VCaP (cell line): Measurements from ENCODE around the gene ODC1.

ENCODE experiments used
- H3K27ac ChIP-seq: fragments of 450-650 bp; 2 replicates; pipeline ENCODE4 v1.5.1; 2017
- TF ChIP-seq, protein P1 (sequence below): fragments of 450-650 bp; conservative IDR thresholded peaks from 2 replicates; pipeline ENCODE4 v1.5.1; 2017; ENCODE audit warnings: mild to moderate bottlenecking, moderate library complexity

Gene ODC1

DNA sequence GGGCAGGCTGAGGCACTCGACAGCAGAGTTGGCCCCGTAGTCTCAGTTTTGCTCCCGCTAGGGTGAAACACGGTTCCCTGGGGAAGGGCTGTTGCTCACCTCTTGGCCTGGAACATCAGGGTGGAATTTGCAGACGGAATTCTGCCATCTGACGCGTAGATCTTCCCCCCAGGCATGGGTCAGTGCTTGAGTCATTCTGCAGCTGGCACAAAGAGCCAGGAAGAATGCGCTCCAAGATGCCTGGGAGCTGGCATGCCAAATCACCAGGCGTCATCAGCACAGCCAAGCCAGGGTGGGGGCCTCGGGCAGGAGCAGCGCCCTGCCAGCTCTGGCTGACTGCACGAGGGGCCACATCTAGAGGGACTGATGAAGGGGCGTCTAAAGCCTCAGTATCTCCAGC is 42.7 kb downstream of the ODC1 start:
- TF ChIP-seq, protein P1, sequence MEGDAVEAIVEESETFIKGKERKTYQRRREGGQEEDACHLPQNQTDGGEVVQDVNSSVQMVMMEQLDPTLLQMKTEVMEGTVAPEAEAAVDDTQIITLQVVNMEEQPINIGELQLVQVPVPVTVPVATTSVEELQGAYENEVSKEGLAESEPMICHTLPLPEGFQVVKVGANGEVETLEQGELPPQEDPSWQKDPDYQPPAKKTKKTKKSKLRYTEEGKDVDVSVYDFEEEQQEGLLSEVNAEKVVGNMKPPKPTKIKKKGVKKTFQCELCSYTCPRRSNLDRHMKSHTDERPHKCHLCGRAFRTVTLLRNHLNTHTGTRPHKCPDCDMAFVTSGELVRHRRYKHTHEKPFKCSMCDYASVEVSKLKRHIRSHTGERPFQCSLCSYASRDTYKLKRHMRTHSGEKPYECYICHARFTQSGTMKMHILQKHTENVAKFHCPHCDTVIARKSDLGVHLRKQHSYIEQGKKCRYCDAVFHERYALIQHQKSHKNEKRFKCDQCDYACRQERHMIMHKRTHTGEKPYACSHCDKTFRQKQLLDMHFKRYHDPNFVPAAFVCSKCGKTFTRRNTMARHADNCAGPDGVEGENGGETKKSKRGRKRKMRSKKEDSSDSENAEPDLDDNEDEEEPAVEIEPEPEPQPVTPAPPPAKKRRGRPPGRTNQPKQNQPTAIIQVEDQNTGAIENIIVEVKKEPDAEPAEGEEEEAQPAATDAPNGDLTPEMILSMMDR, result no peak
- H3K27ac ChIP-seq, result no peak overlapping the region

DNA sequence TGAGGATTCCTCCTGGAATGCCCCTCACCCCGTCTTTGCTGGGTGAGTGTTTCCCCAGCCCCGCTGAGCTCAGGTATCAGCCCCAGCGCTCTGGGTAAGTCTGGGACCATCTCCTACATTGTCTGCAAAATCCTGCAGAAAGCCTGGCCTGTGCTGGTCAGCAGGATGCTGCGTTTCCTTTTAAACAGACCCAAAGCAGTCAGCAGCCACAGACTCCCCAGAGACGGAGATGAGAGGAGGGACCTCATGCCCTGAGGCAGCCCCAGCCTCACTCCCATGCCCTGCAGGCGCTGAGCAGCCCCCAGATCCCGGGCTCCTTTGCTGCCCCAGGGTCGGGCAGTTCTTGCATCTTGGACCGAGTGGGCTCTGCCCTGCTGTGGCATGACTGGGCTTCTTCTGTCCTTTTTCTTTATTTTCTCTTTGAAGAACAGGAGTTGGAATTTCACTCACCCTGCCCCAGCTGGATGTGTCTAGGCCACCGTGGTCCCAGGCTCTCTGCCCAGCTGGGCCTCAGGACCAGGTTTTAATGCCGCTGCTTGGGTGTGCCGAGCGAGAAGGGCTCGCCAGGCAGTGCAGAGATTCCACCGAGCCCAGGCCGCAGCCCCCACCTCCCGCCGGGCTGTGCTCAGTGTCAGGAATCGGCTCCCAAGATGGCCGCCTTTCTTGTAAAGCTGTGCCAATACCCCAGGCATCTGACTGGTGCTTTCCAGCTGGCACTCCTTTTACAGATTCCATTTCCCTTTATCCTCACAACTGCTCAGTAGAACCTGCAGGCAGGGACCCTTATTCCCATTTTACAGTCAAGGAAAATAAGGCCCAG is 43.6 kb downstream of the ODC1 start:
- no peak overlapping the region for H3K27ac ChIP-seq
- TF ChIP-seq, protein P1, result no peak

DNA sequence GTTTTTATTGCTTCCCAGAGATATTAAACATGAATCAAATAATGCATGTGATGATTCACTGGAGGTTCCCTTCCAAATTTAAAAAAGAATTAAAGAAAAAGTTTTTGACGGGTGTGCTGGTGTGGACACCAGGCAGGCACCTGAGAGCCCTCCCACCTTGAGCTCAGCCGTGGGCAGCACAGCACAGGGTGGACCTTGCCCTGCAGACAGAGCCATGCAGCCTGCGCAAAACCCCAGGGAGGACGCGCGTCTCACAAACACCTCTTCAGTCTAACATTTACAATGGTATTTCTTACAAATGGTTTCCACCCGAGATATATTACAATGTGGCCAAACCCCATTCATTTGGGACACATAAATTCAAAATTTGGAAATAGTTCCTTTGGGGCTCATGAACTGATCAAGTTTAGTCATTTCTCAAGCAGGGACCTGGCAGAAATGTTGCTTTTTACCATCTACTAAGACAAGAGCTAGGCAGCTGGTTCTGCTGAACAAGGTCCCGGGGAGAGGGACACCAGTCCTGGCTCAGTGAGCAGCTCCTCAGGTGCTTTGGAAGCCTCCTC is 45.4 kb downstream of the ODC1 start:
- H3K27ac ChIP-seq, result no peak overlapping the region
- TF ChIP-seq, protein P1, result no peak

DNA sequence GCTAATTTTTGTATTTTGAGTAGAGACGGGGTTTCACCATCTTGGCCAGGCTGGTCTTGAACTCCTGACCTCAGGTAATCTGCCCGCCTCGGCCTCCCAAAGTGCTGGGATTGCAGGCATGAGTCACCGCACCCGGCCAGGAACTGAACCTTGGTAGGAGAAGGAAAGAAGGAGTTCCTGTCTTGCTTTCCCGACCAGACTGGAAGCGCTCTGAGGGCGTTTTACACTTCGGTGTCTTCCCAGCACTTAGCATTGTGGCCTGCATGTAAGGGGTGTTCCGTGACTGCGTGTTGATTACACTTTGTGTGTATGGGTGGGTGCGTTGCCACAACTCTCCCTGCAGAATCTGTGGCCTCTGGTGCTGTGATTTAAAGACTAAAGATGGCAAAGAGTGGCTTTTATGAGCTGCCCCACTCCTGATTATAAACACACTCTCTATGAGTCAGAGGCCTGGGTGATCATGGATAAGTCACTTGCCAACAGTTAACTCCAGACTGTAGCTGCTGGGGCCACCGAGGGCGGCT is 46.0 kb downstream of the ODC1 start:
- TF ChIP-seq, protein P1, result no peak
- H3K27ac ChIP-seq, result no peak overlapping the region

DNA sequence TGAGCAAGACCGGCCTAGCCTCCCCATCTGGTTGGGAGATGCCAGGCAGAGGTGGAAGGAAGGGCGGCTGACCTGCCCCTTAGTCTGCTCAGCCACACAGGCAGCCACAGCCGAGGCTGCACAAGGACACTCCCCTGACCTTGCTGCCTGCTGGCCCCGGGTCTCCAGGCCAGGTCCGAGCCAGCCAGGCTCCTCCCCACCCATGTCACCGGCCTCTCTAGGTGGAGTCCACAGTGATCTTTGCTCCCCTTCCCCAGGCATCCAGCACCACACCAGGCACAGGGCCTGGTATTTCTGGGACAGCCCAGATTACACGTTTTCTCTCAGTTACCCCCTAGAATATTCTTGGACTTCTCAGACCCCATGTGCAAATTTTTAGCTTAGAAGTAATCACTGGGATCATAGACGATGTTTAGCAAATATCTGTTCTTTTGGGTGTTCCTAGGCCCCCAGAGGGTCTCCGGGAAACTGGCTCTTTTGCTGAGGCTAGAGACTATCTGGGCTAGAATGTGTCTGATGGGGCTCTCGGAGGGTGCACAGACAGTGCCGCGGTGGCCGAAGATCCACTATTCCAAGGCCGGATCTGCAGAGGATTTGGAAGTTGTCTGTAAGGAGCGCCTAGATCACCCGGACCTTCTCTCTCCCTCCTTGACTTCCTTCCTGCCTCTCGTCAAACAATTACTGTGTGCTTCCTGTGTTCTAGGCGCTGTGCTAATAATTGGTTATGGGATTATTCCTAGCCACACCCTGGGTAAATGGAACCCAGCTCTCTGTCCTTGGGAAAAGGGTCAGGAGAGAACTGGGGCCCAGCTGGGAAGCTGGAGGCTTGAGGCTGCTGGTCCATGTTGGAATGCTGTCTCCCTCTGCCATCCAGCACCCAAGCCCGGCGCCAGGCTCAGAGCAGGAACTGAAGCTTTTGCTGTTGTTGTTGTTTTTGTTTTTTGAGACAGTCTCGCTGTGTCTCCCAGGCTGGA is 46.9 kb downstream of the ODC1 start:
- H3K27ac ChIP-seq, result no peak overlapping the region
- TF ChIP-seq, protein P1, result no peak

DNA sequence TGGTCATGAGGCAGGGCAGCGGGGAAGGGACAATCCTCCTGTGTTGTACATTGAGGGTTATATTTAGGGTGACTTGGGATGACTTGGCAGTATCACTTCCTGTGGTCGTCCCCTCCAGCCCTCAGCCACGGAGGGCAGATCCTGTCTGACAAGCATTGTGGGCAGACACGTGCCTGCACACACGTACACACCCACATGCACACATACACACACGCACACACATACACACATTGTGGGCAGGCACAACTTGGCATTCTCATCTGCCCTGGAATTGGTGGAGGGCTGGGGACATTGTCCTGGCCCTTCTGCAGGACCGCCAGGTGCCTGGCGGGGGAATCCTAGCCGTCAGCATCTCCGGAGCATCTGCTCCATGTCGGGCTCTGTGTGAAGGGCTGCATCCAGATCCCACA is 47.6 kb downstream of the ODC1 start:
- H3K27ac ChIP-seq, result no peak overlapping the region

More for the DNA sequence above, 47.6 kb downstream of the ODC1 start:
- TF ChIP-seq, protein P1, result no peak
